Measurements from ENCODE around the gene CUL1.

Gene CUL1

DNA sequence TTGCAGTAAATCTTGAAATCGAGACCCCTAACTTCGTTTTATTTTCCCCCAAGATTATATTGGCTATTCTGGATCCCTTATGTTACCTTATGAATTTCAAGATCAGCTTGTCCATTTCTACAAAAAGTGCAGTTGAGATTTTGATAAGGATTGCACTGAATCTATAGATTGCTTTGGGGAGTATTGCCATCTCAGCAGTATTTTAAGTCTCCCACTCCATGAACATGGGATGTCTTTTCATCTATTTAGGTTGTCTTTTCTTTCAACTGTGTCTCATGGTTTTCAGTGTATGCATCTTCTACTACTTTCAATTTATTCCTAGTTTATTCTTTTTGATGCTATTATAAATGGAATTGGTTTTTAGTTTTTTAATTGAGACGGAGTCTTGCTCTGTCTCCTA lies 95.8 kb downstream of the CUL1 start:
- TF ChIP-seq ZFX (IDR thresholded peaks at IDR 0.05), result no peak
- TF ChIP-seq, protein P1, sequence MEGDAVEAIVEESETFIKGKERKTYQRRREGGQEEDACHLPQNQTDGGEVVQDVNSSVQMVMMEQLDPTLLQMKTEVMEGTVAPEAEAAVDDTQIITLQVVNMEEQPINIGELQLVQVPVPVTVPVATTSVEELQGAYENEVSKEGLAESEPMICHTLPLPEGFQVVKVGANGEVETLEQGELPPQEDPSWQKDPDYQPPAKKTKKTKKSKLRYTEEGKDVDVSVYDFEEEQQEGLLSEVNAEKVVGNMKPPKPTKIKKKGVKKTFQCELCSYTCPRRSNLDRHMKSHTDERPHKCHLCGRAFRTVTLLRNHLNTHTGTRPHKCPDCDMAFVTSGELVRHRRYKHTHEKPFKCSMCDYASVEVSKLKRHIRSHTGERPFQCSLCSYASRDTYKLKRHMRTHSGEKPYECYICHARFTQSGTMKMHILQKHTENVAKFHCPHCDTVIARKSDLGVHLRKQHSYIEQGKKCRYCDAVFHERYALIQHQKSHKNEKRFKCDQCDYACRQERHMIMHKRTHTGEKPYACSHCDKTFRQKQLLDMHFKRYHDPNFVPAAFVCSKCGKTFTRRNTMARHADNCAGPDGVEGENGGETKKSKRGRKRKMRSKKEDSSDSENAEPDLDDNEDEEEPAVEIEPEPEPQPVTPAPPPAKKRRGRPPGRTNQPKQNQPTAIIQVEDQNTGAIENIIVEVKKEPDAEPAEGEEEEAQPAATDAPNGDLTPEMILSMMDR (conservative IDR thresholded peaks at IDR 0.05), result no peak
- H3K27ac ChIP-seq, result no peak overlapping the region

DNA sequence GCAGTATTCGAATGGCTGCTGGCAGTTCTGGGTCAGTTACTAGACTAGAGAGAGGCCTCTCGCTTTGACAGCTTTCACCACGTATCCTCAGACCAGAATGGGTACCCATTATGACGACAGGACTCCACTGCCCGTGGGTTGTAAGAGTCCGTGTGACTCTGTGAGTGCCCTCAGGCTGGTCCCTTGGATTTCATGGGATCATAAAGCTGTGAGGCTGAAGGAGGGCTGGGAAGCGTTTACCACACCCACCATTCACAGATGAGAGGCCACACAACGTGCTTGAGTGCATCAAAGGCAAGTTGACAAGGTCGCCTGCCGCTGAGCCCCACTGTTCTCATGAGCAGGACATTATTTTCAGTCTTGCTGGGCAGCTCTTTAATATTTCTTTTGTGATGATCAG lies 98.1 kb downstream of the CUL1 start:
- no peak overlapping the region for H3K27ac ChIP-seq
- TF ChIP-seq ZFX (IDR thresholded peaks at IDR 0.05), result no peak
- TF ChIP-seq, protein P1 (conservative IDR thresholded peaks at IDR 0.05), result no peak

GRCh38 chr7:148799893-148800555 lies 101.3 kb downstream of the CUL1 start:
- no peak overlapping the region for H3K27ac ChIP-seq
- TF ChIP-seq, protein P1 (conservative IDR thresholded peaks at IDR 0.05), result no peak
- no peak for TF ChIP-seq ZFX (IDR thresholded peaks at IDR 0.05)

- no peak overlapping the region for H3K27ac ChIP-seq
- no peak for TF ChIP-seq ZFX (IDR thresholded peaks at IDR 0.05)
- TF ChIP-seq, protein P1 (conservative IDR thresholded peaks at IDR 0.05), result no peak
Observed at GRCh38 chr7:148800677-148801076, 102.0 kb downstream of the CUL1 start.

- H3K27ac ChIP-seq, result no peak overlapping the region
- TF ChIP-seq, protein P1 (conservative IDR thresholded peaks at IDR 0.05), result no peak
- no peak for TF ChIP-seq ZFX (IDR thresholded peaks at IDR 0.05)
Observed at GRCh38 chr7:148802101-148802493, 103.4 kb downstream of the CUL1 start.

- TF ChIP-seq, protein P1 (conservative IDR thresholded peaks at IDR 0.05), result no peak
- no peak for TF ChIP-seq ZFX (IDR thresholded peaks at IDR 0.05)
- H3K27ac ChIP-seq, result no peak overlapping the region
Observed at GRCh38 chr7:148803094-148803493, 104.4 kb downstream of the CUL1 start.

DNA sequence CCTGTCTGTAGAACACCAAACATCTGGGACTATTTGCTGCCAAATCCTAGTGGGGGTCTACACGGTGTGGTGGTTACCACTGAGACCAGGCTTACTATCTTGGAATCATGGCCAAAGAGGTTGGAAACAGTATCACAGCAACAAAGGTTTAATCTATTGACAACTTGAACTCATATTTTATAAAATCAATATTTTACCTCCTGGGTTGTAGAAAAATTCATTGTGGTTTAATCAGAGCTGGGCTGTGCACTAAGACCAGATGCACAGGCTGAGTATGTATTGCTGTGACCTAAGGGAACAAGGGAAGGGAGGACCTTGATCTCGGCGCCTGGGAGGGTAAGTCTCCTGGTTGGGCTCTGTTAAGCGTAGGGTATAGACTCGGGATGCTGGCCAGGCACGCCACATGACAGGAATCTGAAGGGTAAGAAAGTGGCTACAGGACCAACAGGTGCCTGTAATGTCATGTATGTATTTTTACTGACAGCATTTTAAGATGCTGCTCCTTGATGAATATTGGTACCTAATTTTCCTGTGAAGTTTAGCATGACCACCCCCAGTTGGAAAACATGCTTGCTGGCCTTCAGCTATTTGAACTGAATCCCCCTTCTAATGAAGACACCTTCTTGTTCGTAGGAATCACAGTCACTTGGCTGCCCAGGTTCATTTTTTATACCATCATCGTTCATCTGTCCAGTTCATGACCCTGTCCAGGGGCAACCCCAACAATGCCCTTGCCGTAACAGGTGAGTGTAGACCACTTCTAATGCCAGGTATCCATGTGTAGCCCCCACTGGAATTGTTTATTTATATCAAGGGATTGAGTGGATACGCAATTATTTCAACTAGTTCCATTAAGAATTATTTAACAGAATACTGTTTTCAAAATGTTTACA lies 105.9 kb downstream of the CUL1 start:
- no peak overlapping the region for H3K27ac ChIP-seq

More for the DNA sequence above, 105.9 kb downstream of the CUL1 start:
- TF ChIP-seq, protein P1 (conservative IDR thresholded peaks at IDR 0.05), result no peak
- TF ChIP-seq ZFX (IDR thresholded peaks at IDR 0.05), result no peak
